ENCODE data around the gene GLIPR1. TPM values are rescaled to one million over a fixed set of nuclear protein-coding genes. Genes with fewer than 3 reads are reported as not detected.

GLIPR1 gene
- total RNA-seq, 1 experiment from 2014 or later = 0.13 TPM

DNA sequence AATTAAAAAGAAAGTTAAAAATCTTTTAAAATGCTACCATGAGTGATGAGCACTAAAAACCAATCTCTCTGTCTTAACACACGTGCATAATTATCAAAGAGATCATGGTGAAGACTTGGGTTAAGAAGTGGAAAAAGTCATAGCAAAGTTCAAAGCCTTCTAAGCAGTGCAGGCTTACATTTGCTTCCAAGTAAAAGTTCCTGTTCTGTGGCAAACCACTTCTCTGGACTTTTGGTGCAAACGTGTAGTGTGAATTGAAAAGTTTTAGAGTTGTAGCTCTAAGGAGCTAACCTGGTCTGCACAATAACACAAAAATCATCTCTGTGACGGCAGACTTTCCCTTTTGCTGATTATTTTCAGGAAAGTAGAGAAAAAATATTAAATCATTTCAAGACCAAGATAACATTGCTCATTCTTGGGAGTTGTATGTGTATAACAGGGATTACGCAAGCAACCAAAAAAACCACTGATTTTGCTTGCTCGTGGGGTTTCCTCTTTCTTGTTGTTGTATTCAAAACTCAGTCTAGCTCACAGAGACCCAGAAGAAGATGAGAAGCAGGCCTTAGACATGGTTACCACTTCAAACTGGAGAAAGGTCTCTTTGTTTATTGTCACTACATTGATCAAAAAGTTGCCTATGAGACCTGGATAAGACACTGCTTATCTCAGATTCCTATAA is 2.3 kb upstream of the GLIPR1 start:
- Histone ChIP-seq H3T11ph (ENCODE audit: low read length) (no peak overlapping the region), H3K9me3 (ENCODE audit: control insufficient read depth, low read depth, low read length) (no peaks in the 10 kb centered on the region), H2BK20ac (ENCODE audit: low read depth, low read length, poor library complexity, severe bottlenecking) (no peak overlapping the region), H3K27ac (ENCODE audit: insufficient read length, low read depth, low read length) (no peak overlapping the region), H2BK120ac (ENCODE audit: low read depth, low read length, poor library complexity, severe bottlenecking) (no peak overlapping the region), H2BK15ac (ENCODE audit: low read depth, low read length) (no peak overlapping the region), H4K8ac (replicated peaks; ENCODE audit: insufficient read length, low read depth, low read length) (no peak overlapping the region), H3K27me3 (ENCODE audit: insufficient read depth, low read length) (no peaks in the 10 kb centered on the region), H3K4me1 (ENCODE audit: insufficient read depth, low read length) (peaks cover 3% of the 10 kb centered on the region; the same call in 1 of the 2 replicates), H3K14ac (ENCODE audit: insufficient read depth, low read length) (no peak overlapping the region), H3K79me2 (ENCODE audit: insufficient read depth, low read length) (no peaks in the 10 kb centered on the region), H3K9ac (ENCODE audit: extremely low read depth, insufficient read length, low read length) (no peak overlapping the region), H4K20me1 (ENCODE audit: control insufficient read depth, insufficient read depth, insufficient read length) (no peaks in the 10 kb centered on the region), H2AK5ac (ENCODE audit: insufficient read length, low read length) (no peak overlapping the region), H3K4me2 (ENCODE audit: insufficient read depth, insufficient read length, low read length) (no peak overlapping the region), H2AFZ (ENCODE audit: low read length) (no peak overlapping the region), H2BK12ac (ENCODE audit: insufficient read length, low read depth, low read length) (no peak overlapping the region), H4K91ac (ENCODE audit: insufficient read length, low read depth, low read length) (no peak overlapping the region), H2BK5ac (ENCODE audit: insufficient read length, low read length) (no peak overlapping the region), H3K79me1 (ENCODE audit: insufficient read depth, low read depth, low read length, poor library complexity, severe bottlenecking) (no peaks in the 10 kb centered on the region), H3K18ac (ENCODE audit: insufficient read length, low read depth, low read length) (no peak overlapping the region), H3K23me2 (ENCODE audit: insufficient read length, low read depth, low read length, poor library complexity, severe bottlenecking) (no peaks in the 10 kb centered on the region), H3K56ac (ENCODE audit: insufficient read length, low read depth, low read length) (no peak overlapping the region), H3K23ac (ENCODE audit: insufficient read length, low read depth, low read length) (no peak overlapping the region), H3K4ac (ENCODE audit: low read depth, low read length) (no peak overlapping the region), H4K5ac (ENCODE audit: insufficient read length, low read depth, low read length) (no peak overlapping the region)
- Mint-ChIP-seq H3K4me1 (peaks cover 5 to 12% of the 10 kb centered on the region in 2 experiments), H3K36me3 (ENCODE audit: insufficient read depth in 1 of 3, low read depth in 3 of 3) (no peaks in the 10 kb centered on the region), H3K27ac (no peak overlapping the region), H3K4me3 (no peak overlapping the region), H3K9me3 (no peaks in the 10 kb centered on the region), H3K27me3 (ENCODE audit: low read depth) (no peaks in the 10 kb centered on the region)
- WGBS (ENCODE audit: extremely low coverage, insufficient read length, low lambda C conversion rate) = no CpG with 5 or more reads among the region's 5 CpGs
- TF ChIP-seq CTCF (conservative IDR thresholded peaks at IDR 0.05) = no peak
- DNase-seq = no peak
